ENCODE results near the gene CSDE1.

The CSDE1 gene

GRCh38 chr1:114669562-114670082, 88.2 kb downstream of the CSDE1 start, which contains the start of gene DENND2C:
DENND2C (minus strand) TSS chr1:114670049; CDS start chr1:114625984, 44,065 bp downstream.
- Histone ChIP-seq H3K27me3 (ENCODE audit: control insufficient read depth, insufficient read depth, low read length) (peaks cover 8% of the 10 kb centered on the region), H3K9ac (ENCODE audit: low read depth, low read length) (peak within 1 kb of the TSS; percentile 62), H3K4me1 (ENCODE audit: control insufficient read depth, insufficient read depth, low read length) (no peaks in the 10 kb centered on the region), H3K4me3 (ENCODE audit: low read depth, low read length) (peak within 1 kb of the TSS; percentile 90), H3K36me3 (ENCODE audit: control insufficient read depth, insufficient read depth, low read length) (no peaks in the 10 kb centered on the region), H3K9me3 (ENCODE audit: control insufficient read depth, insufficient read depth, low read length) (no peaks in the 10 kb centered on the region)

- no peaks in the 10 kb centered on the region for H3K4me1 ChIP-seq (ENCODE audit: control insufficient read depth, insufficient read depth, low read length)
- H3K36me3 ChIP-seq (ENCODE audit: control insufficient read depth, insufficient read depth, low read length) = no peaks in the 10 kb centered on the region
- H3K27me3 ChIP-seq (ENCODE audit: control insufficient read depth, insufficient read depth, low read length) = peaks cover 8% of the 10 kb centered on the region
- peak overlapping the region; percentile 90 for H3K4me3 ChIP-seq (ENCODE audit: low read depth, low read length)
- H3K9me3 ChIP-seq (ENCODE audit: control insufficient read depth, insufficient read depth, low read length) = no peaks in the 10 kb centered on the region
- H3K9ac ChIP-seq (ENCODE audit: low read depth, low read length) = peak overlapping the region; percentile 62
These were observed 88.8 kb downstream of the CSDE1 start for GRCh38 chr1:114668784-114669561.

- no peaks in the 10 kb centered on the region for H3K36me3 ChIP-seq (ENCODE audit: control insufficient read depth, insufficient read depth, low read length)
These were observed 89.4 kb downstream of the CSDE1 start for GRCh38 chr1:114668373-114668772.

GRCh38 chr1:114666954-114667353, 90.8 kb downstream of the CSDE1 start:
- Histone ChIP-seq H3K36me3 (ENCODE audit: control insufficient read depth, insufficient read depth, low read length) (no peaks in the 10 kb centered on the region), H3K4me3 (ENCODE audit: low read depth, low read length) (no peak overlapping the region), H3K4me1 (ENCODE audit: control insufficient read depth, insufficient read depth, low read length) (no peaks in the 10 kb centered on the region), H3K9me3 (ENCODE audit: control insufficient read depth, insufficient read depth, low read length) (no peaks in the 10 kb centered on the region), H3K9ac (ENCODE audit: low read depth, low read length) (no peak overlapping the region), H3K27me3 (ENCODE audit: control insufficient read depth, insufficient read depth, low read length) (peaks cover 8% of the 10 kb centered on the region)

More at GRCh38 chr1:114668373-114668772, 89.4 kb downstream of the CSDE1 start:
- H3K9ac ChIP-seq (ENCODE audit: low read depth, low read length) = no peak overlapping the region
- peaks cover 8% of the 10 kb centered on the region for H3K27me3 ChIP-seq (ENCODE audit: control insufficient read depth, insufficient read depth, low read length)
- no peaks in the 10 kb centered on the region for H3K9me3 ChIP-seq (ENCODE audit: control insufficient read depth, insufficient read depth, low read length)
- no peaks in the 10 kb centered on the region for H3K4me1 ChIP-seq (ENCODE audit: control insufficient read depth, insufficient read depth, low read length)
- H3K4me3 ChIP-seq (ENCODE audit: low read depth, low read length) = no peak overlapping the region

Measured in iPS-15b (cell line).